H1 (cell line): ENCODE measurements around the gene GALR2. TPM values are rescaled to one million over a fixed set of nuclear protein-coding genes. Genes with fewer than 3 reads are reported as not detected.
A peak's percentile ranks its signal among the peaks of the same experiment; 100 is the strongest.

Experiments
- CTCF ChIA-PET: fragments of 300-600 bp; sonication (Branson Sonifier 250); formaldehyde crosslinking; loops from one replicate; lab custom pipeline; 2021; ENCODE audit not compliant: partially characterized antibody; lab: Charles Lee
- POLR2A ChIA-PET: fragments of 300-600 bp; sonication (Branson Sonifier 250); formaldehyde crosslinking; loops from one replicate; lab custom pipeline; 2021; ENCODE audit warnings: inconsistent platforms; ENCODE audit not compliant: partially characterized antibody; lab: Charles Lee
- DNase-seq, 2 experiments: peaks; one replicate each; pipeline versions ENCODE4 v3.0.0 to v3.0.0-alpha.2; 2010 to 2022; ENCODE audit warnings: low spot score in 2 of 2, low read depth in 1 of 2, mixed read lengths in 1 of 2
- FAIRE-seq: peaks from 2 replicates; lab custom pipeline; 2011; peaks lifted over from hg19 to GRCh38; lab: Jason Lieb, UNC
- H2AFZ ChIP-seq: 2 replicates; pipeline ENCODE4 v1.8.1; 2012; ENCODE audit warnings: low read length, inconsistent platforms
- H2AK5ac ChIP-seq: 2 replicates; pipeline ENCODE4 v1.6.1; 2013; ENCODE audit warnings: low read depth, low read length
- H2BK120ac ChIP-seq: replicated peaks from 2 replicates; pipeline ENCODE3; 2013; ENCODE audit warnings: low read depth, low read length, inconsistent platforms
- H2BK12ac ChIP-seq: 2 replicates; pipeline ENCODE4 v1.6.1; 2013; ENCODE audit warnings: low read depth, low read length
- H2BK15ac ChIP-seq: 2 replicates; pipeline ENCODE4 v1.6.1; 2013; ENCODE audit warnings: low read length
- H2BK20ac ChIP-seq: 2 replicates; pipeline ENCODE4 v1.6.1; 2013; ENCODE audit warnings: low read length
- H2BK5ac ChIP-seq: 2 replicates; pipeline ENCODE4 v1.6.1; 2013; ENCODE audit warnings: low read depth, low read length
- H3K14ac ChIP-seq: 2 replicates; pipeline ENCODE4 v1.6.1; 2013; ENCODE audit warnings: inconsistent platforms; ENCODE audit not compliant: insufficient read length
- H3K18ac ChIP-seq: 2 replicates; pipeline ENCODE4 v1.6.1; 2013; ENCODE audit warnings: low read length; ENCODE audit errors: extremely low read depth
- H3K23ac ChIP-seq: 2 replicates; pipeline ENCODE4 v1.6.1; 2013; ENCODE audit warnings: inconsistent platforms; ENCODE audit not compliant: insufficient read length
- H3K23me2 ChIP-seq: 2 replicates; pipeline ENCODE4 v1.6.1; 2013; ENCODE audit warnings: low read depth, low read length
- H3K27ac ChIP-seq: 2 replicates; pipeline ENCODE4 v1.6.1; 2011; ENCODE audit warnings: low read depth, low read length, inconsistent platforms
- H3K27me3 ChIP-seq, 4 experiments: replicated peaks in 1 of 4; 1 replicate in 1 of 4; 2 replicates in 3 of 4; pipeline versions ENCODE4 v1.6.1 to v1.8.1; 2011 to 2013; ENCODE audit warnings: low read length in 3 of 4, mild to moderate bottlenecking in 3 of 4, inconsistent platforms in 2 of 4, mixed read lengths in 2 of 4, moderate library complexity in 1 of 4; ENCODE audit not compliant: control insufficient read depth in 3 of 4, insufficient read depth in 3 of 4; ENCODE audit errors: extremely low read depth in 1 of 4
- H3K36me3 ChIP-seq, 4 experiments: 2 replicates each; pipeline versions ENCODE4 v1.6.1 to v1.8.1; 2011 to 2013; ENCODE audit warnings: mild to moderate bottlenecking in 4 of 4, low read length in 3 of 4, moderate library complexity in 2 of 4, control low read depth in 1 of 4, inconsistent platforms in 1 of 4; ENCODE audit not compliant: insufficient read depth in 4 of 4, control insufficient read depth in 2 of 4
- H3K4ac ChIP-seq: replicated peaks from 2 replicates; pipeline ENCODE3; 2013; ENCODE audit warnings: low read length, low read depth, mixed read lengths, inconsistent platforms; ENCODE audit not compliant: insufficient read length
- H3K4me1 ChIP-seq, 4 experiments: replicated peaks in 1 of 4; 1 replicate in 1 of 4; 2 replicates in 3 of 4; pipeline versions ENCODE4 v1.6.1 to v1.8.1; 2011 to 2013; ENCODE audit warnings: low read length in 3 of 4, inconsistent platforms in 2 of 4, mixed read lengths in 1 of 4; ENCODE audit not compliant: insufficient read depth in 4 of 4, control insufficient read depth in 3 of 4
- H3K4me2 ChIP-seq, 2 experiments: 2 replicates each; pipeline versions ENCODE4 v1.6.1 to v1.8.1; 2011 to 2013; ENCODE audit warnings: low read depth in 2 of 2, low read length in 2 of 2, control low read depth in 1 of 2, inconsistent platforms in 1 of 2, mild to moderate bottlenecking in 1 of 2; ENCODE audit not compliant: insufficient read depth in 1 of 2
- H3K4me3 ChIP-seq, 4 experiments: fragments of 200-600, 300-600 bp in 1 of 4; sonication (generic), shearing (Covaris generic), sonication (Bioruptor Twin) in 1 of 4; 2 replicates each; pipeline versions ENCODE4 v1.5.1 to v1.8.1; 2011 to 2016; ENCODE audit warnings: low read length in 4 of 4, low read depth in 3 of 4, control low read depth in 2 of 4, inconsistent platforms in 2 of 4, mild to moderate bottlenecking in 2 of 4, mixed read lengths in 1 of 4, moderate library complexity in 1 of 4; ENCODE audit not compliant: insufficient read depth in 2 of 4; ENCODE audit errors: extremely low read depth in 1 of 4
- H3K56ac ChIP-seq: replicated peaks from 2 replicates; pipeline ENCODE3; 2013; ENCODE audit warnings: low read depth, mild to moderate bottlenecking, mixed read lengths, low read length, inconsistent platforms; ENCODE audit not compliant: insufficient read length
- H3K79me1 ChIP-seq: 2 replicates; pipeline ENCODE4 v1.6.1; 2013; ENCODE audit warnings: low read depth, low read length, control low read depth
- H3K79me2 ChIP-seq, 2 experiments: 2 replicates each; pipeline versions ENCODE4 v1.6.1 to v1.8.1; 2012 to 2013; ENCODE audit warnings: low read length in 2 of 2, mild to moderate bottlenecking in 2 of 2, inconsistent platforms in 1 of 2; ENCODE audit not compliant: insufficient read depth in 2 of 2, control insufficient read depth in 1 of 2
- H3K9ac ChIP-seq, 4 experiments: replicated peaks in 1 of 4; 1 replicate in 1 of 4; 2 replicates in 3 of 4; pipeline versions ENCODE4 v1.6.1 to v1.8.1; 2011 to 2013; ENCODE audit warnings: low read depth in 3 of 4, low read length in 3 of 4, control low read depth in 2 of 4, mild to moderate bottlenecking in 2 of 4, moderate library complexity in 2 of 4, inconsistent platforms in 1 of 4; ENCODE audit errors: extremely low read depth in 1 of 4
- H3K9me3 ChIP-seq, 2 experiments: 2 replicates each; pipeline versions ENCODE4 v1.6.1 to v1.8.1; 2012 to 2013; ENCODE audit warnings: mild to moderate bottlenecking in 2 of 2, moderate library complexity in 2 of 2, control low read depth in 1 of 2, inconsistent platforms in 1 of 2, low read depth in 1 of 2, low read length in 1 of 2, mixed read lengths in 1 of 2; ENCODE audit not compliant: insufficient read depth in 2 of 2
- H4K20me1 ChIP-seq, 2 experiments: replicated peaks in 1 of 2; 2 replicates each; pipeline versions ENCODE3 to v1.8.1; 2011 to 2013; ENCODE audit warnings: inconsistent platforms in 2 of 2, low read length in 2 of 2, mild to moderate bottlenecking in 1 of 2; ENCODE audit not compliant: insufficient read depth in 2 of 2, control insufficient read depth in 1 of 2
- H4K5ac ChIP-seq: 2 replicates; pipeline ENCODE4 v1.6.1; 2013; ENCODE audit warnings: low read length, low read depth, mixed read lengths, inconsistent platforms; ENCODE audit not compliant: insufficient read length
- H4K8ac ChIP-seq: 2 replicates; pipeline ENCODE4 v1.8.0; 2013; ENCODE audit warnings: mild to moderate bottlenecking, moderate library complexity, low read length, inconsistent platforms; ENCODE audit not compliant: insufficient read depth; ENCODE audit errors: extremely low read depth
- H4K91ac ChIP-seq: replicated peaks from 2 replicates; pipeline ENCODE3; 2013; ENCODE audit warnings: low read length, mixed read lengths, inconsistent platforms; ENCODE audit not compliant: insufficient read length
- CBX5 ChIP-seq: fragments of 300-800, 300-1000 bp; sonication (generic); IDR thresholded peaks from 2 replicates; pipeline ENCODE4 v1.7.1; 2016; ENCODE audit warnings: antibody characterized with exemption, low read length, low read depth
- GTF2F1 ChIP-seq: IDR thresholded peaks from 2 replicates; pipeline ENCODE4 v1.6.1; 2012; ENCODE audit warnings: low read depth, low read length, improper control_type of control experiment, borderline replicate concordance
- JUN ChIP-seq: IDR thresholded peaks from 2 replicates; pipeline ENCODE4 v1.6.1; 2011; ENCODE audit warnings: low read depth, mild to moderate bottlenecking, improper control_type of control experiment, low read length
- KDM4A ChIP-seq: IDR thresholded peaks from one replicate; pipeline ENCODE4 v1.7.1; 2012; ENCODE audit warnings: low read depth, mild to moderate bottlenecking, moderate library complexity, low read length, inconsistent platforms; ENCODE audit not compliant: severe bottlenecking
- YY1 ChIP-seq: IDR thresholded peaks from 2 replicates; pipeline ENCODE4 v1.6.1; 2011; ENCODE audit warnings: low read depth, mild to moderate bottlenecking, low read length
- WGBS, 2 experiments: shearing (Covaris generic) in 1 of 2; methylation state at CpG; one replicate each; pipeline versions ENCODE4 v1.1.6 to v1.1.7; 2013 to 2015; ENCODE audit warnings: low lambda C conversion rate in 2 of 2, mixed read lengths in 2 of 2, inconsistent platforms in 1 of 2, low coverage in 1 of 2, missing lambda C conversion rate in 1 of 2; ENCODE audit not compliant: insufficient replicate concordance in 2 of 2, insufficient coverage in 1 of 2, insufficient read length in 1 of 2; ENCODE audit errors: extremely low coverage in 1 of 2, missing lambda C conversion rate in 1 of 2; 5-methylcytosine and 5-hydroxymethylcytosine counted together
- polyA plus RNA-seq, 7 experiments: library from polyadenylated mRNA; depleted of rRNA in 3 of 7; stranded (reverse) in 5 of 7; unstranded in 2 of 7; fragments of >200 nt in 5 of 7; fragments of 200-250 nt in 2 of 7; gene quantifications; 1 replicate in 5 of 7; 2 replicates in 1 of 7; 4 replicates in 1 of 7; pipeline versions ENCODE4 v1.2.1 to v1.2.3, GENCODE V29; 2011 to 2013; ENCODE audit warnings: missing spikeins in 2 of 7, mixed read lengths in 2 of 7
- total RNA-seq: library from RNA; stranded (reverse); fragmentation: NEBNext Ultra II Directional; extraction: Animal tissue kit (Norgen Biotek cat#: 25700); gene quantifications from 2 replicates; pipeline ENCODE4 v1.2.1, GENCODE V29; 2021
- TF ChIP-seq, protein P1 (sequence below): IDR thresholded peaks from 2 replicates; pipeline ENCODE4 v1.6.1; 2012; ENCODE audit warnings: low read length, inconsistent platforms
- TF ChIP-seq, protein P2 (sequence below), 3 experiments: IDR thresholded peaks; 1 replicate in 2 of 3; 2 replicates in 1 of 3; pipeline versions ENCODE4 v1.5.1 to v1.6.1; 2011; ENCODE audit warnings: low read length in 3 of 3, mild to moderate bottlenecking in 3 of 3, inconsistent platforms in 2 of 3, low read depth in 1 of 3, moderate library complexity in 1 of 3; ENCODE audit not compliant: insufficient read depth in 1 of 3; ENCODE audit errors: control extremely low read depth in 1 of 3

GALR2 gene
- total and polyA plus RNA-seq, 2 of the 8 experiments (the other 6 are each of a cell fraction or from before 2014, with no cell fraction given): 0.86 to 2.2 TPM

GRCh38 chr17:76053246-76054111 is 21.1 kb upstream of the GALR2 start:
- Histone ChIP-seq H2BK12ac (no peak overlapping the region), H2BK15ac (no peak overlapping the region), H3K27ac (peak overlapping the region; percentile 19; the same call in 1 of the 2 replicates), H2AFZ (no peak overlapping the region), H3K56ac (no peak overlapping the region), H3K9me3 (no peaks in the 10 kb centered on the region), H3K79me1 (no peaks in the 10 kb centered on the region; the same call in 1 of the 2 replicates), H3K4me1 (peaks cover 0 to 2% (median 0%) of the 10 kb centered on the region in 4 experiments; a peak in 1 of 7 replicates), H3K18ac (no peak overlapping the region), H3K27me3 (no peaks in the 10 kb centered on the region), H4K8ac (no peak overlapping the region), H3K9ac (no peak overlapping the region), H3K79me2 (no peaks in the 10 kb centered on the region), H4K91ac (no peak overlapping the region), H2BK20ac (no peak overlapping the region), H4K20me1 (peaks cover 0 to 3% of the 10 kb centered on the region in 2 experiments), H2AK5ac (no peak overlapping the region), H3K4me2 (no peak overlapping the region), H3K4me3 (no peak overlapping the region), H3K14ac (no peak overlapping the region), H2BK120ac (no peak overlapping the region), H3K4ac (no peak overlapping the region), H3K23ac (no peak overlapping the region), H2BK5ac (no peak overlapping the region), H3K23me2 (no peaks in the 10 kb centered on the region), H4K5ac (no peak overlapping the region), H3K36me3 (peaks cover 7 to 60% (median 32%) of the 10 kb centered on the region in 4 experiments; a peak in 7 of 8 replicates)
- 94% methylated on average over 17 of the region's 17 CpGs; no CpG with 5 or more reads in 1 of the 2 experiments for WGBS, 2 experiments
- ChIA-PET POLR2A (no interaction called here), CTCF (interaction anchor here (1.0 to 1.8 kb wide), 3 partner anchors 15 to 48 kb away, joined by 3 to 5 read pairs (median 5); no protein-coding TSS in a partner anchor)
- DNase-seq (no peak), FAIRE-seq (no peak)
- TF ChIP-seq JUN (no peak), KDM4A (no peak), GTF2F1 (no peak), CBX5 (no peak), YY1 (no peak)
- TF ChIP-seq, protein P1, sequence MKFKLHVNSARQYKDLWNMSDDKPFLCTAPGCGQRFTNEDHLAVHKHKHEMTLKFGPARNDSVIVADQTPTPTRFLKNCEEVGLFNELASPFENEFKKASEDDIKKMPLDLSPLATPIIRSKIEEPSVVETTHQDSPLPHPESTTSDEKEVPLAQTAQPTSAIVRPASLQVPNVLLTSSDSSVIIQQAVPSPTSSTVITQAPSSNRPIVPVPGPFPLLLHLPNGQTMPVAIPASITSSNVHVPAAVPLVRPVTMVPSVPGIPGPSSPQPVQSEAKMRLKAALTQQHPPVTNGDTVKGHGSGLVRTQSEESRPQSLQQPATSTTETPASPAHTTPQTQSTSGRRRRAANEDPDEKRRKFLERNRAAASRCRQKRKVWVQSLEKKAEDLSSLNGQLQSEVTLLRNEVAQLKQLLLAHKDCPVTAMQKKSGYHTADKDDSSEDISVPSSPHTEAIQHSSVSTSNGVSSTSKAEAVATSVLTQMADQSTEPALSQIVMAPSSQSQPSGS: no peak
- TF ChIP-seq, protein P2, sequence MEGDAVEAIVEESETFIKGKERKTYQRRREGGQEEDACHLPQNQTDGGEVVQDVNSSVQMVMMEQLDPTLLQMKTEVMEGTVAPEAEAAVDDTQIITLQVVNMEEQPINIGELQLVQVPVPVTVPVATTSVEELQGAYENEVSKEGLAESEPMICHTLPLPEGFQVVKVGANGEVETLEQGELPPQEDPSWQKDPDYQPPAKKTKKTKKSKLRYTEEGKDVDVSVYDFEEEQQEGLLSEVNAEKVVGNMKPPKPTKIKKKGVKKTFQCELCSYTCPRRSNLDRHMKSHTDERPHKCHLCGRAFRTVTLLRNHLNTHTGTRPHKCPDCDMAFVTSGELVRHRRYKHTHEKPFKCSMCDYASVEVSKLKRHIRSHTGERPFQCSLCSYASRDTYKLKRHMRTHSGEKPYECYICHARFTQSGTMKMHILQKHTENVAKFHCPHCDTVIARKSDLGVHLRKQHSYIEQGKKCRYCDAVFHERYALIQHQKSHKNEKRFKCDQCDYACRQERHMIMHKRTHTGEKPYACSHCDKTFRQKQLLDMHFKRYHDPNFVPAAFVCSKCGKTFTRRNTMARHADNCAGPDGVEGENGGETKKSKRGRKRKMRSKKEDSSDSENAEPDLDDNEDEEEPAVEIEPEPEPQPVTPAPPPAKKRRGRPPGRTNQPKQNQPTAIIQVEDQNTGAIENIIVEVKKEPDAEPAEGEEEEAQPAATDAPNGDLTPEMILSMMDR (IDR thresholded peaks at IDR 0.05; ENCODE audit: control extremely low read depth in 1 of 3, insufficient read depth in 1 of 3, low read depth in 1 of 3, low read length in 3 of 3): no peak
